ENCODE results near the gene APOBEC4.

GRCh38 chr1:183675883-183676585 is 22.9 kb upstream of the APOBEC4 start:
- TF ChIP-seq CTCF (conservative IDR thresholded peaks at IDR 0.05) (no peak), EZH2 (IDR thresholded peaks at IDR 0.05; ENCODE audit: low read depth) (no peak)

All from PC-9 (cell line).